ENCODE data around the gene NR6A1.

GRCh38 chr9:124658165-124659017, 112.7 kb downstream of the NR6A1 start:
- TF ChIP-seq, protein P1, sequence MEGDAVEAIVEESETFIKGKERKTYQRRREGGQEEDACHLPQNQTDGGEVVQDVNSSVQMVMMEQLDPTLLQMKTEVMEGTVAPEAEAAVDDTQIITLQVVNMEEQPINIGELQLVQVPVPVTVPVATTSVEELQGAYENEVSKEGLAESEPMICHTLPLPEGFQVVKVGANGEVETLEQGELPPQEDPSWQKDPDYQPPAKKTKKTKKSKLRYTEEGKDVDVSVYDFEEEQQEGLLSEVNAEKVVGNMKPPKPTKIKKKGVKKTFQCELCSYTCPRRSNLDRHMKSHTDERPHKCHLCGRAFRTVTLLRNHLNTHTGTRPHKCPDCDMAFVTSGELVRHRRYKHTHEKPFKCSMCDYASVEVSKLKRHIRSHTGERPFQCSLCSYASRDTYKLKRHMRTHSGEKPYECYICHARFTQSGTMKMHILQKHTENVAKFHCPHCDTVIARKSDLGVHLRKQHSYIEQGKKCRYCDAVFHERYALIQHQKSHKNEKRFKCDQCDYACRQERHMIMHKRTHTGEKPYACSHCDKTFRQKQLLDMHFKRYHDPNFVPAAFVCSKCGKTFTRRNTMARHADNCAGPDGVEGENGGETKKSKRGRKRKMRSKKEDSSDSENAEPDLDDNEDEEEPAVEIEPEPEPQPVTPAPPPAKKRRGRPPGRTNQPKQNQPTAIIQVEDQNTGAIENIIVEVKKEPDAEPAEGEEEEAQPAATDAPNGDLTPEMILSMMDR (IDR thresholded peaks at IDR 0.05 in 8 of 11, conservative IDR thresholded peaks at IDR 0.05 in 3 of 11): no peak
- TF ChIP-seq POLR2AphosphoS5 (IDR thresholded peaks at IDR 0.05): peak in 2 of 3 donors; percentile 57 to 75
- peak in 1 of 3 donors; percentile 40 for TF ChIP-seq POLR2A (IDR thresholded peaks at IDR 0.05)
